Fibroblast of lung (primary cell): Measurements from ENCODE around the gene HS3ST3A1. TPM values are rescaled to one million over a fixed set of nuclear protein-coding genes. Genes with fewer than 3 reads are reported as not detected.

ENCODE experiments used
- DNase-seq, 2 donors: peaks; one replicate each; pipeline versions ENCODE4 v3.0.0 to v3.0.0-alpha.2; 2010; ENCODE audit warnings: low read depth in 2 of 2
- H2AFZ ChIP-seq: 2 replicates; pipeline ENCODE4 v1.5.1; 2012; ENCODE audit warnings: low read length, control low read depth, inconsistent platforms
- H3K27ac ChIP-seq: 2 replicates; pipeline ENCODE4 v1.5.1; 2011; ENCODE audit warnings: low read length, control low read depth; ENCODE audit not compliant: insufficient read depth
- H3K27me3 ChIP-seq: 2 replicates; pipeline ENCODE4 v1.5.1; 2011; ENCODE audit warnings: mild to moderate bottlenecking, low read length; ENCODE audit not compliant: control insufficient read depth, insufficient read depth
- H3K36me3 ChIP-seq: 2 replicates; pipeline ENCODE4 v1.5.1; 2011; ENCODE audit warnings: low read length; ENCODE audit not compliant: control insufficient read depth, insufficient read depth
- H3K4me1 ChIP-seq: 2 replicates; pipeline ENCODE4 v1.5.1; 2011; ENCODE audit warnings: low read length; ENCODE audit not compliant: control insufficient read depth, insufficient read depth; ENCODE audit errors: extremely low read depth
- H3K4me2 ChIP-seq: 2 replicates; pipeline ENCODE4 v1.5.1; 2011; ENCODE audit warnings: low read length, control low read depth; ENCODE audit not compliant: insufficient read depth; ENCODE audit errors: extremely low read depth
- H3K4me3 ChIP-seq, 4 experiments: fragments of 200-600 bp in 1 of 4; sonication (generic) in 1 of 4; replicated peaks in 1 of 4; 2 replicates each; pipeline ENCODE4 v1.5.1; 2011 to 2016; ENCODE audit warnings: low read length in 4 of 4, low read depth in 3 of 4, mild to moderate bottlenecking in 3 of 4, control low read depth in 2 of 4, inconsistent platforms in 1 of 4, mixed read lengths in 1 of 4; ENCODE audit not compliant: insufficient read depth in 1 of 4; ENCODE audit errors: control extremely low read depth in 1 of 4
- H3K79me2 ChIP-seq: 2 replicates; pipeline ENCODE4 v1.5.1; 2012; ENCODE audit warnings: mild to moderate bottlenecking, low read length, inconsistent platforms; ENCODE audit not compliant: control insufficient read depth, insufficient read depth
- H3K9ac ChIP-seq: 2 replicates; pipeline ENCODE4 v1.5.1; 2011; ENCODE audit warnings: mild to moderate bottlenecking, low read length, control low read depth; ENCODE audit not compliant: insufficient read depth
- H3K9me3 ChIP-seq: 2 replicates; pipeline ENCODE4 v1.5.1; 2012; ENCODE audit warnings: low read depth, low read length; ENCODE audit not compliant: control insufficient read depth, insufficient read depth
- H4K20me1 ChIP-seq: 2 replicates; pipeline ENCODE4 v1.5.1; 2011; ENCODE audit warnings: low read length; ENCODE audit not compliant: control insufficient read depth, insufficient read depth; ENCODE audit errors: extremely low read depth
- EZH2 ChIP-seq: IDR thresholded peaks from 2 replicates; pipeline ENCODE4 v1.5.1; 2012; ENCODE audit warnings: low read length, control low read depth, mild to moderate bottlenecking; ENCODE audit errors: missing control alignments
- polyA plus RNA-seq, 2 donors: library from polyadenylated mRNA; depleted of rRNA in 1 of 2; stranded (reverse) in 1 of 2; unstranded in 1 of 2; fragments of >200 nt; gene quantifications; 2 replicates each; pipeline ENCODE4 v1.2.1, GENCODE V29; 2011 to 2012; ENCODE audit warnings: missing spikeins in 1 of 2
- total RNA-seq: library from RNA; depleted of rRNA; stranded (reverse); fragments of >200 nt; gene quantifications from 2 replicates; pipeline ENCODE4 v1.2.1, GENCODE V29; 2014
- TF ChIP-seq, protein P1 (sequence below), 2 donors: IDR thresholded peaks in 1 of 2; conservative IDR thresholded peaks in 1 of 2; 1 replicate in 1 of 2; 2 replicates in 1 of 2; pipeline ENCODE4 v1.5.1; 2011 to 2012; ENCODE audit warnings: low read length in 2 of 2, control low read depth in 1 of 2, inconsistent platforms in 1 of 2, low read depth in 1 of 2, mild to moderate bottlenecking in 1 of 2

Gene HS3ST3A1
- total and polyA plus RNA-seq, 2 donors (not counting 1 experiment from before 2014, with no cell fraction given): 2.4 to 48.7 TPM

DNA sequence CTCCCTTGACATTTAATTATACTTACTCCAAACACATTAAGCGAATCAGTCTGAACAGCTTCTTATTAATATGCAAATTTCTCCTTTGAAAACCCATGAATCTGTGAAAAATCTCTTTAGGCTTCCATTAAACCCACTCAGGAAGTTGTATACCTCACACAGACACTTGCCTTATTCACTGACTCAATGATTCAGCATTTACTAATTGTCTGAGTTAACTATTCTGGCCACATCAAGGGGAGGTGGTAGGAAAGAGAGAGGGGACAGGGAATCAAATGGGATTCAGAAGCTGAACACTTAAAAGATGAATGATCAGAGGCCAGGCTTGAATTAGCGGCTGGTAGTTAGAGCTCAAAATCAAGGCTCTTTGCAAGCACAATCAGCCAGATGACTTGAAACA is 70.0 kb downstream of the HS3ST3A1 start:
- H3K4me2 ChIP-seq: no peak overlapping the region
- no peaks in the 10 kb centered on the region for H3K27me3 ChIP-seq
- DNase-seq: peak in 1 of 2 donors; percentile 84
- TF ChIP-seq EZH2: no peak
- TF ChIP-seq, protein P1, sequence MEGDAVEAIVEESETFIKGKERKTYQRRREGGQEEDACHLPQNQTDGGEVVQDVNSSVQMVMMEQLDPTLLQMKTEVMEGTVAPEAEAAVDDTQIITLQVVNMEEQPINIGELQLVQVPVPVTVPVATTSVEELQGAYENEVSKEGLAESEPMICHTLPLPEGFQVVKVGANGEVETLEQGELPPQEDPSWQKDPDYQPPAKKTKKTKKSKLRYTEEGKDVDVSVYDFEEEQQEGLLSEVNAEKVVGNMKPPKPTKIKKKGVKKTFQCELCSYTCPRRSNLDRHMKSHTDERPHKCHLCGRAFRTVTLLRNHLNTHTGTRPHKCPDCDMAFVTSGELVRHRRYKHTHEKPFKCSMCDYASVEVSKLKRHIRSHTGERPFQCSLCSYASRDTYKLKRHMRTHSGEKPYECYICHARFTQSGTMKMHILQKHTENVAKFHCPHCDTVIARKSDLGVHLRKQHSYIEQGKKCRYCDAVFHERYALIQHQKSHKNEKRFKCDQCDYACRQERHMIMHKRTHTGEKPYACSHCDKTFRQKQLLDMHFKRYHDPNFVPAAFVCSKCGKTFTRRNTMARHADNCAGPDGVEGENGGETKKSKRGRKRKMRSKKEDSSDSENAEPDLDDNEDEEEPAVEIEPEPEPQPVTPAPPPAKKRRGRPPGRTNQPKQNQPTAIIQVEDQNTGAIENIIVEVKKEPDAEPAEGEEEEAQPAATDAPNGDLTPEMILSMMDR (conservative IDR thresholded peaks at IDR 0.05 in 1 of 2, IDR thresholded peaks at IDR 0.05 in 1 of 2; ENCODE audit: low read depth in 1 of 2, low read length in 2 of 2): no peak
- no peaks in the 10 kb centered on the region for H3K9me3 ChIP-seq
- peaks cover 8% of the 10 kb centered on the region for H3K79me2 ChIP-seq
- no peak overlapping the region for H3K9ac ChIP-seq
- H3K4me1 ChIP-seq: no peaks in the 10 kb centered on the region
- no peaks in the 10 kb centered on the region for H4K20me1 ChIP-seq
- H3K27ac ChIP-seq: no peak overlapping the region
- H3K36me3 ChIP-seq: no peaks in the 10 kb centered on the region
- H2AFZ ChIP-seq: no peak overlapping the region
- H3K4me3 ChIP-seq: no peak overlapping the region

DNA sequence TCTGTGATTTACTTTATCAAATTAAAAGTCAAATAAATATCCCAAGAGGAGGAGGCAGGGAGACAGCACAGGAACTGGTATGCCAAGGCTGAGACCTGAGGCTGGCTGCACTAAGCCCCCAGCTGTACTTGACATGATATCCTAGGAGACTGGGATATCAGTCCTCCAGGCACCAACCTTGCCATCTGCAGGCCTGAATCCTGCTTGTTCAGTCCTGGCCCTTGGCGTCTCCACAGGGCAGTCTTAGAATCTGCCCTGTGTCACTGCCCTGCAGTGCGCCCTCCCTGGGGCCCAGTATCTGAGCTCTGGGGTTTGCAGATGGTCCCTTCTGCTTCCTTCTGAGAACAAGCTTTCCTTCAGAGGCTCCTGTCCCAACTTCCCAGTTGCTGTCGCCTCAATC is 75.9 kb downstream of the HS3ST3A1 start:
- no peak for DNase-seq
- Histone ChIP-seq H3K4me3 (no peak overlapping the region), H3K4me2 (no peak overlapping the region), H4K20me1 (no peaks in the 10 kb centered on the region), H2AFZ (no peak overlapping the region), H3K27ac (no peak overlapping the region), H3K27me3 (no peaks in the 10 kb centered on the region), H3K9ac (no peak overlapping the region), H3K36me3 (no peaks in the 10 kb centered on the region), H3K4me1 (peaks cover 3% of the 10 kb centered on the region), H3K79me2 (peaks cover 2% of the 10 kb centered on the region), H3K9me3 (no peaks in the 10 kb centered on the region)
- TF ChIP-seq, protein P1 (conservative IDR thresholded peaks at IDR 0.05 in 1 of 2, IDR thresholded peaks at IDR 0.05 in 1 of 2; ENCODE audit: low read depth in 1 of 2, low read length in 2 of 2): no peak
- no peak for TF ChIP-seq EZH2

DNA sequence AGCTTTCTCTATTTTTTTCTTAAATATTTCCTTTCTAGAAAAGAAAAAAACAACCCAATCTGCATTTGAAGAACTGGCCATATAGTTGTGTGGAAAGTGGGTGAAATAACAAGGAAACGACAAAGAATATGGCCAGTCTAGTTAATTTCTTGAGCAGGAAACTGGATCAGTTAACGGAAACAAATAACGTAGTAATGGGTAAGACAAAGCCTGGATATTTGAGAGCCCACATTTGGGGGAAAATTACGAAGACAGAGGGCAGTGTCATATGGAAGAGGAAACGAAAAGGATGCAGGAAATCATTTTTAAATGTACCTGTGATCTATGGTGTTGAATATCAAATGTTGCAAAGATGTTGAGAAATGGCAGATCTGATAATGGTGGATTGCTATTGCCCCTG is 78.6 kb downstream of the HS3ST3A1 start:
- no peak overlapping the region for H3K4me2 ChIP-seq
- peaks cover 4% of the 10 kb centered on the region for H3K4me1 ChIP-seq
- TF ChIP-seq, protein P1 (conservative IDR thresholded peaks at IDR 0.05 in 1 of 2, IDR thresholded peaks at IDR 0.05 in 1 of 2; ENCODE audit: low read depth in 1 of 2, low read length in 2 of 2): no peak
- TF ChIP-seq EZH2: no peak
- no peak overlapping the region for H3K27ac ChIP-seq
- no peaks in the 10 kb centered on the region for H3K79me2 ChIP-seq
- DNase-seq: no peak
- no peak overlapping the region for H3K4me3 ChIP-seq
- no peak overlapping the region for H2AFZ ChIP-seq
- H3K27me3 ChIP-seq: no peaks in the 10 kb centered on the region
- H3K9me3 ChIP-seq: no peaks in the 10 kb centered on the region
- no peaks in the 10 kb centered on the region for H3K36me3 ChIP-seq
- H3K9ac ChIP-seq: no peak overlapping the region
- H4K20me1 ChIP-seq: no peaks in the 10 kb centered on the region
